Measurements from ENCODE around the gene OR1K1.
"Not testable (repeated sequence)": the region's sequence is repeated elsewhere in the genome, so short reads cannot be mapped to it uniquely, and the experiment has no call there.

GRCh38 chr9:122838441-122838840 is 38.5 kb downstream of the OR1K1 start:
- not testable (repeated sequence) for TF ChIP-seq CEBPB (IDR thresholded peaks at IDR 0.05; ENCODE audit: borderline replicate concordance, low read depth, low read length); CENPT (CRISPR knock-in tag; IDR thresholded peaks at IDR 0.05; ENCODE audit: low read depth)

All from HepG2 (cell line).